Epithelial cell of prostate (primary cell): ENCODE results near the gene EFHC1.

Source experiments
- DNase-seq: peaks from one replicate; pipeline ENCODE4 v3.0.0-alpha.2; 2011; ENCODE audit warnings: low read depth, low spot score
- H3K27ac ChIP-seq: fragments of 450-650 bp; 2 replicates; pipeline ENCODE4 v1.5.1; 2017; ENCODE audit warnings: mild to moderate bottlenecking

EFHC1 gene

DNA sequence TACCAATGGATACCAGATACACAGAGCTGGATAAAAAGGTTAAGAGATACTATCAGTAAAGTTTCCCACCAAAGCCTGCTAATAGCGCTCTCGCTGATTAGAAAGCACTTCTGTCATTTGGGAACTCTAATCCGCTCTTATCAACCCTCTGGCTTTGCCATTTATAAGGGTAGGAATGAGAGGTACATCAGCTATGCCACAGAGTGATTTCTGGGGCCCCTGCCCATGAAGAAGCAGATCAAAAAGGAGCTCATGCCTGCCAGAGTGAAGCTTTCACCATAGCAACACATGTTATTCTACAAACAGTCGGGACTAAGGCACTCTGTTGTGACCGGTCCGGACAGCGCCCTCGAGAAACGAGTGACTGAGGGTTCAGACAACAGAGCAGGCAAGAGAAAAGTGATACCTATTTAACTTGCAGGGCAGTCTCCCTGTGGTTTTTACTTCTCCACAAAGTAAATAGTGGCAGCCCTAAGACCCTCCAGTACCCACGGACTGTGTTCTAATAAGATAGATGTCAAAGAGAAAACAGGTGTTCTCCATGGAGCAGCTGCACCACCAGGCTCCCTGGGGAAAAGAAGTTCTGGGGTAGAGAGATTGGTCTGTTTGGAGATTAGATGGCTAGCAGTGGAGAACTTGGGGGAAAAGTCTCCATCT lies 151.1 kb downstream of the EFHC1 start:
- no peak overlapping the region for H3K27ac ChIP-seq
- DNase-seq, result no peak

DNA sequence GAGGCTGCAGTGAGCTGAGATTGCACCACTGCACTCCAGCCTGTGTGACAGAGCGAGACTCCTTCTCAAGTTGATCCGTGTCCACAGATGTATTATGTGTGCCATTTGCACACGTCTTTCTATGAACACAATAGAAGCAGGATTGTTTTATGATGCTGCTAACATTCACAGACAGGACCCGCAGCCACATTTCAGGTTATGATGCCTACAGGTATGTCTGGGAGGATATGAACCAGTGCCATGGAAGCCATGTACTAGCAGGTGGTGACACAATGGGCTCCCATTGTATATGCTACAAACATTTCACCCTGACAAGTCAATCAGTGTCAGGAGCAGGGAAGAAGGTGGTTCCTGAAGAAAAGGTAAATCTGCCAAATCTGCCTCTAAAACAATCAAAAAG lies 152.4 kb downstream of the EFHC1 start:
- no peak for DNase-seq
- no peak overlapping the region for H3K27ac ChIP-seq

DNA sequence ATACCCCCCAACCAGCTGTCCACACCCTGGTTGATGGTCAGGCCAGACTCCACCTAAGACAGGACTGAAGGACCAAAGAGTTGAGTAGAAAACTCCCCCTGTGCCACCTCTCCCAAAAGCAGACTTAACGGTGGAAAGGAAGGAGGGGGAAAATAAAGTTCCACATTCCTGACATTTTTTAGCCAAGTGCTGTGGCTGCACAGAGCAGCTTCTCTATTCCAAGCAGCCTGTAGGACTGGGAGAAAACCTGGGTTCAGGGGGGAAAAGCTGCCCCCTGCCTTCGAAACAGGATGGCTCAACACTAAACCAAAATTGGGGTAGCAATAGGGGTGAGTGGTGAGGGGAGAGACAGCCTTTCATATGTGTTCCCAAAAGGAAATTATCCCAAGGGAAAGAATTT lies 153.2 kb downstream of the EFHC1 start:
- no peak overlapping the region for H3K27ac ChIP-seq
- DNase-seq, result no peak
